ENCODE results near the gene SDHA. TPM values are rescaled to one million over a fixed set of nuclear protein-coding genes. Genes with fewer than 3 reads are reported as not detected.
"Not testable (repeated sequence)": the region's sequence is repeated elsewhere in the genome, so short reads cannot be mapped to it uniquely, and the experiment has no call there.

Gene SDHA
- total RNA-seq, 4 donors from 2014 or later: 155 to 471 (median 250) TPM

DNA sequence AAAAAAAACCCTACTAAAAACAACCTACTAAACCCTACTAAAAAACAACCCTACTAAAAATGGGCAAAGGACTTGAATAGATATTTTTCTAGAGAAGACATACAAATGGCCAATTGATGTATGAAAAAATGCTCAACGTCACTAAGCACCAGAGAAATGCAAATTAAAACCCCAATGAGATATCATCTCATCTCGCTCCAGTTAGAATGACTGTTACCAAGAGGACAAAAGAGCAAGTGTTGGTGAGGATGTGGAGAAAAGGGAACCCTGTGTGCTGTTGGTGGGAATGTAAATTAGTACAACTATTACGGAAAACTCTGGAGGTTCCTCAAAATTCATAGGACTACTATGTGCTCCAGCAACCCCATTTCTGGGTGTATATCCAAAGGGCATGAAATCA is 10.8 kb downstream of the SDHA start:
- no peak for TF ChIP-seq POLR2A (IDR thresholded peaks at IDR 0.05)
- in situ Hi-C loops (cut with MboI; ENCODE audit: low pct_ligation_motif_present in 1 of 4, low pct_unique_long_range_greater_than_20kb in 1 of 4, low sequenced_read_pairs in 3 of 4) (no loop called here), intact Hi-C loops (cut with DNase I; ENCODE audit: low total_unique reads) (no loop called here)
- H3K4me3 ChIP-seq: no peak overlapping the region
- WGBS, 2 donors (ENCODE audit: low coverage in 1 of 2): 82 to 94% methylated on average over 3 of the region's 3 CpGs
- H3K27ac ChIP-seq: no peak overlapping the region
- no peaks in the 10 kb centered on the region for H3K27me3 ChIP-seq
- H3K4me1 ChIP-seq: no peaks in the 10 kb centered on the region
- DNase-seq: no peak
- peaks cover 0 to 73% (median 32%) of the 10 kb centered on the region in 4 donors for H3K36me3 ChIP-seq
- H3K9me3 ChIP-seq: no peaks in the 10 kb centered on the region

DNA sequence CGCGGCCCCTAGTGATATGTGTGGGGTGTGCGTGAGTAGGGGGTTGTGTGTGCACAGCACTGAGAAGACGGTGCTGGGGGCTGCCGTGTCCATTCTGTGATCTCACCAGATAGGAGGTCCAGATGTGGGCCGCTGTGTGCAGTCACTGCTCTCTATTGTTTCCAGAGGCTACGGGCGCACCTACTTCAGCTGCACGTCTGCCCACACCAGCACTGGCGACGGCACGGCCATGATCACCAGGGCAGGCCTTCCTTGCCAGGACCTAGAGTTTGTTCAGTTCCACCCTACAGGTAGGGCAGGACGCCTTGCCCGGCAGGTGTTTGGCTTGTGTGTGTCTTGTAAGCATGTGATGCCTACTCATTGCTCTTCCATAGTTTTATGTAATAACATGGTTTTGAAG is 12.6 kb downstream of the SDHA start:
- 95 to 100% methylated on average over 3 to 14 of the region's 14 CpGs for WGBS, 2 donors (ENCODE audit: low coverage in 1 of 2)
- Histone ChIP-seq H3K36me3 (peaks cover 0 to 77% (median 30%) of the 10 kb centered on the region in 4 donors), H3K4me1 (no peaks in the 10 kb centered on the region), H3K9me3 (no peaks in the 10 kb centered on the region), H3K27ac (no peak overlapping the region), H3K4me3 (no peak overlapping the region), H3K27me3 (no peaks in the 10 kb centered on the region)
- in situ Hi-C loops (cut with MboI; ENCODE audit: low pct_ligation_motif_present in 1 of 4, low pct_unique_long_range_greater_than_20kb in 1 of 4, low sequenced_read_pairs in 3 of 4): no loop called here
- intact Hi-C loops (cut with DNase I; ENCODE audit: low total_unique reads): no loop called here
- no peak for DNase-seq
- TF ChIP-seq POLR2A (IDR thresholded peaks at IDR 0.05) (no peak), POLR2AphosphoS5 (IDR thresholded peaks at IDR 0.05) (no peak), EP300 (IDR thresholded peaks at IDR 0.05; ENCODE audit: low read depth) (no peak)
- TF ChIP-seq, protein P1, sequence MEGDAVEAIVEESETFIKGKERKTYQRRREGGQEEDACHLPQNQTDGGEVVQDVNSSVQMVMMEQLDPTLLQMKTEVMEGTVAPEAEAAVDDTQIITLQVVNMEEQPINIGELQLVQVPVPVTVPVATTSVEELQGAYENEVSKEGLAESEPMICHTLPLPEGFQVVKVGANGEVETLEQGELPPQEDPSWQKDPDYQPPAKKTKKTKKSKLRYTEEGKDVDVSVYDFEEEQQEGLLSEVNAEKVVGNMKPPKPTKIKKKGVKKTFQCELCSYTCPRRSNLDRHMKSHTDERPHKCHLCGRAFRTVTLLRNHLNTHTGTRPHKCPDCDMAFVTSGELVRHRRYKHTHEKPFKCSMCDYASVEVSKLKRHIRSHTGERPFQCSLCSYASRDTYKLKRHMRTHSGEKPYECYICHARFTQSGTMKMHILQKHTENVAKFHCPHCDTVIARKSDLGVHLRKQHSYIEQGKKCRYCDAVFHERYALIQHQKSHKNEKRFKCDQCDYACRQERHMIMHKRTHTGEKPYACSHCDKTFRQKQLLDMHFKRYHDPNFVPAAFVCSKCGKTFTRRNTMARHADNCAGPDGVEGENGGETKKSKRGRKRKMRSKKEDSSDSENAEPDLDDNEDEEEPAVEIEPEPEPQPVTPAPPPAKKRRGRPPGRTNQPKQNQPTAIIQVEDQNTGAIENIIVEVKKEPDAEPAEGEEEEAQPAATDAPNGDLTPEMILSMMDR (IDR thresholded peaks at IDR 0.05): no peak

DNA sequence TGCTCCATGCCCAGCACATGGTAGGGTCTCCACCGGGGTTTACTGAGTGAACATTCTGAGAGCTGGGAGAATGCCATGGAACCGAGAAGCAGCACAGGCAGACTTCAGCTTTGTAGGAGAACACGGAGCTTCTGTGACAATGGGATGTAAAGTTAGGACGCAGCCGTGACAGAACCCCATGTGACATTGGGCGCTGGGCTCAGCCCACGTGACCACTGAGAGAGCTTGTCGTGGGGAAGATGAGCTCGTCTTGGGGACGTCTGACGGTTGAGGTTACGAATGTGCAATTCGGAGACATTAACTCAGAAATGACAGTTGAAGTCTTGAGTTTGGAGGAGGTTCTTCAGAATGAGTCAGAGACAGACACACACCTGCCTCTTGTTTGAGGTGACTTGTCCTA is 13.5 kb downstream of the SDHA start:
- WGBS, 2 donors (ENCODE audit: low coverage in 1 of 2): 84 to 92% methylated on average over 7 to 13 of the region's 13 CpGs
- intact Hi-C loops (cut with DNase I; ENCODE audit: low total_unique reads) (no loop called here), in situ Hi-C loops (cut with MboI; ENCODE audit: low pct_ligation_motif_present in 1 of 4, low pct_unique_long_range_greater_than_20kb in 1 of 4, low sequenced_read_pairs in 3 of 4) (no loop called here)
- no peaks in the 10 kb centered on the region for H3K4me1 ChIP-seq
- no peaks in the 10 kb centered on the region for H3K27me3 ChIP-seq
- no peaks in the 10 kb centered on the region for H3K9me3 ChIP-seq
- TF ChIP-seq POLR2AphosphoS5 (IDR thresholded peaks at IDR 0.05): no peak
- TF ChIP-seq POLR2A (IDR thresholded peaks at IDR 0.05): no peak
- TF ChIP-seq, protein P1 (IDR thresholded peaks at IDR 0.05): no peak
- no peak for TF ChIP-seq EP300 (IDR thresholded peaks at IDR 0.05; ENCODE audit: low read depth)
- DNase-seq: no peak
- H3K4me3 ChIP-seq: no peak overlapping the region
- peaks cover 0 to 76% (median 26%) of the 10 kb centered on the region in 4 donors for H3K36me3 ChIP-seq
- no peak overlapping the region for H3K27ac ChIP-seq

DNA sequence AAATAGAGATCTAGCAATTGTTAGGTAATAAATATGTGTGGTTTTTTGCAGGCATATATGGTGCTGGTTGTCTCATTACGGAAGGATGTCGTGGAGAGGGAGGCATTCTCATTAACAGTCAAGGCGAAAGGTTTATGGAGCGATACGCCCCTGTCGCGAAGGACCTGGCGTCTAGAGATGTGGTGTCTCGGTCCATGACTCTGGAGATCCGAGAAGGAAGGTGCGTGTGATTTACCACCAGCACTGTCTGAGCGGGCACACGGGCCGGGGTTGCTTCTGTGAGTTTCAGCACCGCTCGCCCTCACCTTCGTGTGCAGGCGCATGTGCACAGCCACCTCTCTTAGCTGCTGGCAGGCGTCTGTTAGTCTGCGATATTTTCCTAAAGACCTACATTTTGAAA is 15.3 kb downstream of the SDHA start:
- H3K4me3 ChIP-seq; intact Hi-C loops (cut with DNase I; ENCODE audit: low total_unique reads); H3K27ac ChIP-seq; in situ Hi-C loops (cut with MboI; ENCODE audit: low pct_ligation_motif_present in 1 of 4, low pct_unique_long_range_greater_than_20kb in 1 of 4, low sequenced_read_pairs in 3 of 4); H3K4me1 ChIP-seq; H3K27me3 ChIP-seq; DNase-seq; H3K9me3 ChIP-seq: not testable (repeated sequence)
- WGBS, 2 donors (ENCODE audit: low coverage in 1 of 2): 90 to 96% methylated on average over 15 to 20 of the region's 20 CpGs
- peaks cover 0 to 74% (median 22%) of the 10 kb centered on the region in 4 donors for H3K36me3 ChIP-seq

DNA sequence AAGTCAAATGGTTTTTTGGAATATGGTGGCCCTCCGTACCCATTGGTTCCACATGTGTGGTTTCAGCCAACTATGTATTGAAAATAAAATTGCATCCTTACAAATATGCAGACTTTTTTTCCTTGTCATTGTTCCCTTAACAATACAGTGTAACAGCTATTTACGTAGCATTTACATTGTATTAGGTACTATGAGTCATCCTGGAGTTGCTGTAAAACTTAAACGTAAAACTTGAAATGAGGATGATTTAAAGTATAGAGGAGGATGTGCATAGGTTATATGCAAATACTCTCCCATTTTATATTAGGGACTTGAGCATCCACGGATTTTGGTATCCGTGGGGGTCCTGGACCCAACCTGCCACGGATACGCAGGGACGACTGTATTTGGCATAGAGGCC is 16.3 kb downstream of the SDHA start:
- no peaks in the 10 kb centered on the region for H3K27me3 ChIP-seq
- H3K36me3 ChIP-seq: peaks cover 0 to 72% (median 19%) of the 10 kb centered on the region in 4 donors
- H3K4me3 ChIP-seq: no peak overlapping the region
- H3K27ac ChIP-seq: no peak overlapping the region
- in situ Hi-C loops (cut with MboI; ENCODE audit: low pct_ligation_motif_present in 1 of 4, low pct_unique_long_range_greater_than_20kb in 1 of 4, low sequenced_read_pairs in 3 of 4): no loop called here
- intact Hi-C loops (cut with DNase I; ENCODE audit: low total_unique reads): no loop called here
- no peak for DNase-seq
- H3K9me3 ChIP-seq: no peaks in the 10 kb centered on the region
- TF ChIP-seq, protein P1 (IDR thresholded peaks at IDR 0.05): no peak
- TF ChIP-seq POLR2AphosphoS5 (IDR thresholded peaks at IDR 0.05) (no peak), EP300 (IDR thresholded peaks at IDR 0.05; ENCODE audit: low read depth) (no peak), POLR2A (IDR thresholded peaks at IDR 0.05) (no peak)
- H3K4me1 ChIP-seq: no peaks in the 10 kb centered on the region
- WGBS, 2 donors (ENCODE audit: low coverage in 1 of 2): 92 to 93% methylated on average over 8 of the region's 8 CpGs

DNA sequence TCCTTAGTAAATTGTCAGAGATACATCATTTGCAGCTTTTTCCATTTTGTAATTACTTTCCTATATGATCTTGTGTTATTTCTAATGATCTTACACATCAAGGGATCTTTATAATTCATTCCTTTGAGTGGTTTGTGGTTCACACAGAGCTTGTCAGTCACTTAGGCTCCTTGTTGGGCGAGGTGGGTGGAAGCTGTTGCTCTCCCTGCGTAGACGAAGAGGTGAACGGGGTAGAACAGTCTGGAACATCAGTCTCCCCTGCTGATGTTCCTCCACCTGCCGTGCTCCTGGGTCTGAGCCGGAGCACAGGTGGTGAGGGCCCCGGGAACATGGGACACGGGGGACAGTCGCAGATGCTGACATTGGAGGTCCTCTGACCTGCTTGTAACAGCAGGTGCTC is 17.4 kb downstream of the SDHA start:
- DNase-seq; H3K4me1 ChIP-seq; in situ Hi-C loops (cut with MboI; ENCODE audit: low pct_ligation_motif_present in 1 of 4, low pct_unique_long_range_greater_than_20kb in 1 of 4, low sequenced_read_pairs in 3 of 4); H3K27ac ChIP-seq; intact Hi-C loops (cut with DNase I; ENCODE audit: low total_unique reads); H3K4me3 ChIP-seq; H3K9me3 ChIP-seq; H3K27me3 ChIP-seq: not testable (repeated sequence)
- H3K36me3 ChIP-seq: peaks cover 0 to 73% (median 22%) of the 10 kb centered on the region in 4 donors
- 93 to 100% methylated on average over 3 to 6 of the region's 9 CpGs for WGBS, 2 donors (ENCODE audit: low coverage in 1 of 2)

DNA sequence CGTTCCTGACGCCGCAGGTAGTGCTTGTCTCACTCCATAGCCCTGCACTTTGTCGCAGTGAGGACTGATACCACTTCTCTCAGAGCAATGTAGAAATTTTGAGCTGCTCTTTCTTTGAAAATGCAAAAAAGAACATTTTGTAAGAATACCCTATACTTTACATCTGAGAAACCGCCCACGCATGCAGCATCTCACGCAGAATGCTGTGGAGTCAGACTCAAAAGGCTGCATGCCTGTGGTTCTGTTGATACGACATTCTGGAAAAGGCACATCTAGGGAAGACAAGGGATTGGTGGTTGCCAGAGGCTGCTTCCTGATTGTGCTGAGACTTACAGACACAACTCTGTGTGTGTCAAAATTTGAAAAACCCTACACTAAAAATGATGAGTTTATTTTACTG is 19.8 kb downstream of the SDHA start:
- peaks cover 0 to 74% (median 33%) of the 10 kb centered on the region in 4 donors for H3K36me3 ChIP-seq
- H3K9me3 ChIP-seq; intact Hi-C loops (cut with DNase I; ENCODE audit: low total_unique reads); H3K27ac ChIP-seq; H3K4me1 ChIP-seq; in situ Hi-C loops (cut with MboI; ENCODE audit: low pct_ligation_motif_present in 1 of 4, low pct_unique_long_range_greater_than_20kb in 1 of 4, low sequenced_read_pairs in 3 of 4); H3K4me3 ChIP-seq; H3K27me3 ChIP-seq; DNase-seq: not testable (repeated sequence)
- WGBS, 2 donors (ENCODE audit: low coverage in 1 of 2): 93 to 96% methylated on average over 8 of the region's 8 CpGs

DNA sequence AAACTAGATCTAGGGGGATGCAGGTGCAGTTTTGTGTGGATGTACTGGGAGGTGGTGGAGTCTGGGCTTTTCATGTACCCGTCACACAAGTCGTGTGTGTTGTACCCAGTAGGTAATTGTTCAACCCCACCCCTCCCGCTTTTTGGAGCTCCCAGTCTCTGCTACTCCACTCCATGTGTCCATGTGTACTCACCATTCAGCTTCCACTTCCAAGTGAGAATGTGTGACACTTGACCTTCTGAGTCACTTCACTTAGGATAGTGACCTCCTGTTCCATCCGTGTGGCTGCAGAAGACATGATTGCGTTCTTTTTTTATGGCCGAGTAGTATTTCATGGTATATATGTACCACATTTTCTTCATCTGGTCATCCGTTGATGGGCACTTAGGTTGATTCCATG is 22.4 kb downstream of the SDHA start:
- peaks cover 0 to 56% (median 25%) of the 10 kb centered on the region in 4 donors for H3K36me3 ChIP-seq
- in situ Hi-C loops (cut with MboI; ENCODE audit: low pct_ligation_motif_present in 1 of 4, low pct_unique_long_range_greater_than_20kb in 1 of 4, low sequenced_read_pairs in 3 of 4); intact Hi-C loops (cut with DNase I; ENCODE audit: low total_unique reads); H3K4me1 ChIP-seq; H3K9me3 ChIP-seq; H3K27me3 ChIP-seq; H3K4me3 ChIP-seq; DNase-seq; H3K27ac ChIP-seq: not testable (repeated sequence)
- 93 to 98% methylated on average over 7 of the region's 7 CpGs for WGBS, 2 donors (ENCODE audit: low coverage in 1 of 2)
